HG03196 (cell line): ENCODE results near the gene ZNF184.
A peak's percentile ranks its signal among the peaks of the same experiment; 100 is the strongest.

Source experiments
- ATAC-seq: cut with Tn5 transposase; IDR thresholded peaks from one replicate; pipeline ENCODE4 v1.9.1; 2021; ENCODE audit not compliant: unreplicated experiment

Gene ZNF184

GRCh38 chr6:27479319-27480182 is 6.6 kb upstream of the ZNF184 start:
- ATAC-seq: peak; percentile 56

- ATAC-seq: peak; percentile 55
Observed at GRCh38 chr6:27478706-27479318, 5.9 kb upstream of the ZNF184 start.

DNA sequence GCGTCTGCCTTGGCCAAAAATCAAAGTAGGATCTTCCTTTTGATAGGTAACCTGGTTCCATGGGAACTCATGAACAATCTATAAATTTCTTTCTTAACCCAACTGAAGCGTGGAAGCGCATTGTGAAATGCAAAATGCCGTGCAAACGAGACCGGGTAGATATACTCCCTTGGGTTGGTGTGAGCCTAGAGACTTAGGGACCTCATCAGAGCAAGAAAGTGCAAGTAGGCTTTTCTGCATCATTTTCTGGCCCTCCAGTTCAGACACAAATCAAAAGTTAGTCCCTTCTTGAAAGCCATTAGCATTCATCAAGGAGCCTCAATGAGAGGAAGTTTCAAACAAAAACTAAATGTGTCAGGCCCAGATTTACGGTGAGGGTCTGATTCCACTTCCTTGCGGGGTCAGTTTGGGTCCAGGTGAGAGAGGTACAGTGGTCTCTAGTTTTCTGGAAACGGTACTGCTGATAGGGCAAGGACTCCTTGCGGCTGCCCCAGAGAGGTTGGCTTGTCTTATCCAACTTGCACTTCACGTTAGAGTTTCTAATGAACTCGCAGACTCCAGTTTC is 5.3 kb upstream of the ZNF184 start:
- peak; percentile 28 for ATAC-seq

- no peak for ATAC-seq
Observed at GRCh38 chr6:27477318-27478013, 4.6 kb upstream of the ZNF184 start.

- ATAC-seq: no peak
Observed at GRCh38 chr6:27476090-27476489, 3.2 kb upstream of the ZNF184 start.

DNA sequence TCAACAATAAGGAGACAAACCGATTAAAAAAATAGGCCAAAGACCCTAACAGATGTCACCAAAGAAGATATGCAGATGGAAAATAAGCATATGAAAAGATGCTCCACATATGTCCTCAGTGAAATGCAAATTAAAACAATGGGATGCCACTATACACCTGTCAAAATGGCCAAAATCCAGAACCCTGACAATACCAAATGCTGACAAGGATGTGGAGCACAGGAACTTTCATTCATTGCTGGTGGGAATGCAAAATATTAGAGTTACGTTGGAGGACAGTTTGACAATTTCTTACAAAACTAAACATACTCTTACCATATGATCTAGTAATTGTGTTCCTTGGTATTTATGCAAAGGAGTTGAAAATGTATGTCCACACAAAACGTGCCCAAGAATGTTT is 1.8 kb upstream of the ZNF184 start:
- no peak for ATAC-seq

DNA sequence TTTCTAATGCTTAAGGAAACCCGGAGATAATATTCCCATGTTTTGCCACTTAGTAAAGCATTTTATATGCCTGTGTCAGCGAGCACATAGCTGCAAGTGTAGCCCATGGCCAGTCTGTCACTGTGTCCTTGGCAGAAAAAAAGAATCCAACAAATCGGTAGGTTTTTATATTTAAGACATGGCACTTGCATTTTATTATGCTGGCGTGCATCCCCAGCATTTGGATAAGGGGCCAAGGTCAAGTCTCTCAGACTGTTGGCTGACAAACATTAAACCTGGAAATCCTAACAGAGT is 1.2 kb upstream of the ZNF184 start:
- ATAC-seq: no peak

GRCh38 chr6:27472182-27472616 is 706 bp downstream of the ZNF184 start:
- ATAC-seq: peak; percentile 35

GRCh38 chr6:27471365-27472115 is 1.4 kb downstream of the ZNF184 start:
- ATAC-seq: no peak

DNA sequence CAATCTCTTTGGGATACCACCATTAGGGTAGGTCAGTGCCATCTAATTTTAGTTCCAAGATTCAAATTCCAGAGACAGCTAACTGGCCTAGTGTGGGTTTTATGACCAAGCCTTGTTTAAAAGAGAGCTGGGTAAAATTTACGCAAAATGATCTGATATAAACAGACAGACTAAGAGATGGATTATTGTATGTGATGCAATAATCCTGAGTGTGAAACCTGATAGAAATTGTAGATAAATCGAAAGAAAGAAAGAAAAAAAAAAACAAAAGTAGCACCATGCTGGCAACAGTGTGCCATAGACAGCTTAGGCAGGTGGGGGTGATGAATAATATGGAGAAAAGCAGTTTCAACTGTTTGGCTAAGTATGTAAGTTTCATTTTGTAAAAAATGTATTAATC is 2.9 kb downstream of the ZNF184 start:
- no peak for ATAC-seq

DNA sequence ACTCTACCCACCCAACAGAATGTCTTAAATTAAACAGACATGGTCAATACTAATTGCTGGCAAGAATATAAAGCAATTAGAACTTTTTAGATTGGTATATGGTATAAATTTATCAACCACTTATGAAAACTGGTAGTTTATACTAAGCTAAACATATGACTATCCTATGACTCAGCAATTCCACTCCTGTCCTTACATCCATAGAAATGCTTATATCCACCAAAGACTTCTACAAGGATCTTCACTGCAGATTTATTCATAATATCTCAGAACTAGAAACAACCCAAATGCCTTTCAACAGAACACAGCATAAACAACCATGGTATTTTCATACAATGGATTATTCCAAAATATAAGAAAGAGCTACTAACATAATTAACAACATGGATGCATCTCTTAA is 4.6 kb downstream of the ZNF184 start:
- ATAC-seq: no peak

DNA sequence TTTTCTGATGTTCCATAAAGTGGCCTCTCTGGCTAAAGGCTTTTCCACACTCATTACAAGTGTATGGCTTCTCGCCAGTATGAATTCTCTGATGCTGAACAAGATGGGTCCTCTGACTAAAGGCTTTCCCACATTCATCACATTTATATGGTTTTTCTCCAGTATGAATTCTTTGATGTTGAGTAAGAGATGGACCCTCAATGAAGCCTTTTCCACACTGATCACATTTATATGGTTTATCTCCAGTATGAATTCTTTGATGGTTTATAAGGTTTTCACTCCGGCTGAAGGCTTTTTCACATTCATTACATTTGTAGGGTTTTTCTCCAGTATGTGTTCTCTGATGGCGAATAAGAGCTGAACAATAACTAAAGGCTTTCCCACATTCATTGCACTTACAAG is 20.4 kb downstream of the ZNF184 start:
- no peak for ATAC-seq

DNA sequence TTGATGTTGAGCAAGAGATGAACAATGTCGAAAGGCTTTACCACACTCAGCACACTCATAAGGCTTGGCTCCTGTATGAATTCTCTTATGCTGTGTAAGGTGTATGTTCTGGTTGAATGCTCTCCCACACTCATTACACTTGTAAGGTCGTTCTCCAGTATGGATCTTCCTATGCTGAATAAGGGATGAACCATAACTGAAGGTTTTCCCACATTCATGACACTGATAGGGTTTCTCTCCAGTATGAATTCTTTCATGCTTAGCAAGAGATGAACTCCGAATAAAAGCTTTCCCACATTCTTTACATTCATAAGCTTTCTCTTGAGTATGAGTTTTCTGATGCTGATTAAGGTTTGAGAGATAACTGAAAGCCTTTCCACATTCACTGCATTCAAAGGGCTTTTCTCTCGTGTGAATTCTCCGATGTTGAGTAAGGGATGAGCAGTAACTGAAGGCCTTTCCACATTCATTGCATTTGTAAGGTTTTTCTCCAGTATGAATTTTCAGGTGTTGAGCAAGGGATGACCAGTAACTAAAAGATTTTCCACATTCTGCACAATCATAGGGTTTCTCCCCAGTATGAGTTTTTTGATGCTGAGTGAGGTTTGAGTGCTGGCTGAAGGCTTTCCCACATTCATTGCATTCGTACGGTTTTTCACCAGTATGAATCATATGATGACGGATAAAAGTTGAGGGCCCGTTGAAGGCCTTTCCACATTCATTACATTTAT is 21.1 kb downstream of the ZNF184 start:
- ATAC-seq: no peak

GRCh38 chr6:27448456-27448855 is 24.4 kb downstream of the ZNF184 start:
- no peak for ATAC-seq

DNA sequence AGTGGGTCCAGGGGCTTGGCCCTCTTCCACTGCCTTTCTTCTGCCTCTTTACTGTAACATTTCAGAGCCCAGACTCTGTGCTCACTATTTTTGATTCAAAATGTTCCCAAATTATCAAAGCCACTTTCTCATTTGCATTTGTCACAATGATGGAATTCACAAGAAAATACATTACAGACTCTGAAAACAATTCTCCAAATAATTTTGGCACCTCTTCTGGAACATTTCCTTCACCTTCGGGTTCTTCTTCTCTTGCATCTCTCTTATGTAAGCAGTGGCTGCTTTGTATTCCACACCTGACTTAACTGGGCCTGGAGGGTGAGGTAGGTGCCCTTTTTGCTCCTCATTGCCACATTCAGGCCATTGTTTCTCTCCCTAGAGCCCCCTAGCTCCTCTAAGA is 30.0 kb downstream of the ZNF184 start:
- no peak for ATAC-seq

DNA sequence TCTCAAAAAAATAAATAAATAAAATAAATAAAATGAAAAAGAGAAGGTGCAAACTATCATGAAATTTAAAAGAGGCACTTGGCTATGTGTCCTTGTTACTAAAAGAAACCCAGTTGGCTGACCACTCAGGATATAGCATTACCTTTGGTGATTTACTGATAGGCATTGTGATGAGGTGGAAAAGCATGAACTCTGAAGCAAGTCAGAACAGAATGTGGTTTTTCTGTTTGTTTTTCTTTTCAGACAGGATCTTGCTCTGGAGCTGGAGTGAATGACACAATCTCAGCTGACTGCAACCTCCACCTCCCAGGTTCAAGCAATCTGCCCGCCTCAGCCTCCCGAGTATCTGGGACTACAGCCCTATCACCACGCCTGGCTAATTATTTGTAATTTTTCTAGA is 31.9 kb downstream of the ZNF184 start:
- no peak for ATAC-seq

- no peak for ATAC-seq
Observed at GRCh38 chr6:27439371-27439770, 33.5 kb downstream of the ZNF184 start.

- no peak for ATAC-seq
Observed at GRCh38 chr6:27433714-27434113, 39.2 kb downstream of the ZNF184 start.

GRCh38 chr6:27428966-27429365 is 43.9 kb downstream of the ZNF184 start:
- no peak for ATAC-seq

- ATAC-seq: no peak
Observed at GRCh38 chr6:27428502-27428901, 44.4 kb downstream of the ZNF184 start.
